Omental fat pad (tissue), 4 donors: ENCODE data around the gene PSTK. TPM values are rescaled to one million over a fixed set of nuclear protein-coding genes. Genes with fewer than 3 reads are reported as not detected.

ENCODE experiments used
- ATAC-seq: fragments of 150-250 bp; one replicate; pipeline ENCODE4 v1.9.1; 2016; ENCODE audit warnings: mild to moderate bottlenecking, moderate library complexity; ENCODE audit not compliant: low FRiP score
- DNase-seq: peaks from one replicate; pipeline ENCODE4 v3.0.0-alpha.2; 2019; ENCODE audit warnings: low spot score
- total RNA-seq, 4 donors: library from RNA; depleted of rRNA; stranded (reverse); fragments of >200 nt; gene quantifications; one replicate each; pipeline ENCODE4 v1.1.0, GENCODE V29; 2016
- TF ChIP-seq, protein P1 (sequence below), 3 donors: fragments of 450-650 bp; IDR thresholded peaks; one replicate each; pipeline ENCODE4 v1.5.1; 2016 to 2017; ENCODE audit warnings: antibody characterized with exemption in 3 of 3, mild to moderate bottlenecking in 3 of 3, moderate library complexity in 2 of 3

PSTK gene, protein sequence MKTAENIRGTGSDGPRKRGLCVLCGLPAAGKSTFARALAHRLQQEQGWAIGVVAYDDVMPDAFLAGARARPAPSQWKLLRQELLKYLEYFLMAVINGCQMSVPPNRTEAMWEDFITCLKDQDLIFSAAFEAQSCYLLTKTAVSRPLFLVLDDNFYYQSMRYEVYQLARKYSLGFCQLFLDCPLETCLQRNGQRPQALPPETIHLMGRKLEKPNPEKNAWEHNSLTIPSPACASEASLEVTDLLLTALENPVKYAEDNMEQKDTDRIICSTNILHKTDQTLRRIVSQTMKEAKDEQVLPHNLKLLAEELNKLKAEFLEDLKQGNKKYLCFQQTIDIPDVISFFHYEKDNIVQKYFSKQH
- 1 to 10 TPM; 1.1 to 2.8 (median 1.6) TPM for total RNA-seq

DNA sequence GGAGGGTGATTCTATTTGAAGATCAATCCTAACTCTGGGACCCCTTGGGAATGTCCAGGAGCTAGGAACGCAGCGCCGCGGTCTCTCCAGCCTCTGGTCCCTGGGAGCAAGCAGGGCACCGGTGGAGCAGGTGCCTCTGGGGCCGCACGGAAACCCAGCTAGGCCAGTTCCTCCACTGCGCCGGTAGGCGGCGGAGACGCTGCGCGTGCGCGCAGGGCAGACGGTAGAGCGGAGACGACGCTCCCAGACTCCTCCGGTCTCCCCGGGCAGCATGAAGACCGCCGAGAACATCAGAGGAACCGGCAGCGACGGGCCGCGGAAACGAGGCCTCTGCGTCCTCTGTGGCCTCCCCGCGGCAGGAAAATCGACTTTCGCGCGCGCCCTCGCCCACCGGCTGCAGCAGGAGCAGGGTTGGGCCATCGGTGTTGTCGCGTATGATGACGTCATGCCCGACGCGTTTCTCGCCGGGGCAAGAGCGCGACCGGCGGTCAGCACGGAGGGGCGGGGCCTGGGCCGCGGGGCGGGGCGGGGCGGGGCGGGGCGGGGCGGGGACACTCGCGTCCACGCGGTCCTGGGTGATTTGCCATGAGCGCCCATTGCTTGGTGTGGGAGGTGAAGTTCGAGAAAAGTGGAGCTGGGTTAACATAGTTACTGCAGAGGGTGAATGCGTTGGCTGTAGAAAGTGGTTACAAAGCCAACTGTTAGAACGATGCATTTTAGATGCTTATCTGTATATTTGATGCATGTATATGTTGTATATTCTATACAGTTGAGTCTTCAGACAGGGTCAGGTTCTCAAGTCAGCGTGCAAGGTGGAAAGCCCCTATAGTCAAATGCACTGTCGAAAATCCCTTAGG lies at the start of gene PSTK:
Gene PSTK (plus strand): TSS at position 193 of the 857 bp plus-strand sequence. CDS start 79 bp downstream, at position 272.
- DNase-seq (peak; percentile 72), ATAC-seq (peak; percentile 100)
- TF ChIP-seq, protein P1, sequence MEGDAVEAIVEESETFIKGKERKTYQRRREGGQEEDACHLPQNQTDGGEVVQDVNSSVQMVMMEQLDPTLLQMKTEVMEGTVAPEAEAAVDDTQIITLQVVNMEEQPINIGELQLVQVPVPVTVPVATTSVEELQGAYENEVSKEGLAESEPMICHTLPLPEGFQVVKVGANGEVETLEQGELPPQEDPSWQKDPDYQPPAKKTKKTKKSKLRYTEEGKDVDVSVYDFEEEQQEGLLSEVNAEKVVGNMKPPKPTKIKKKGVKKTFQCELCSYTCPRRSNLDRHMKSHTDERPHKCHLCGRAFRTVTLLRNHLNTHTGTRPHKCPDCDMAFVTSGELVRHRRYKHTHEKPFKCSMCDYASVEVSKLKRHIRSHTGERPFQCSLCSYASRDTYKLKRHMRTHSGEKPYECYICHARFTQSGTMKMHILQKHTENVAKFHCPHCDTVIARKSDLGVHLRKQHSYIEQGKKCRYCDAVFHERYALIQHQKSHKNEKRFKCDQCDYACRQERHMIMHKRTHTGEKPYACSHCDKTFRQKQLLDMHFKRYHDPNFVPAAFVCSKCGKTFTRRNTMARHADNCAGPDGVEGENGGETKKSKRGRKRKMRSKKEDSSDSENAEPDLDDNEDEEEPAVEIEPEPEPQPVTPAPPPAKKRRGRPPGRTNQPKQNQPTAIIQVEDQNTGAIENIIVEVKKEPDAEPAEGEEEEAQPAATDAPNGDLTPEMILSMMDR (IDR thresholded peaks at IDR 0.05): peak in 1 of 3 donors; percentile 94

DNA sequence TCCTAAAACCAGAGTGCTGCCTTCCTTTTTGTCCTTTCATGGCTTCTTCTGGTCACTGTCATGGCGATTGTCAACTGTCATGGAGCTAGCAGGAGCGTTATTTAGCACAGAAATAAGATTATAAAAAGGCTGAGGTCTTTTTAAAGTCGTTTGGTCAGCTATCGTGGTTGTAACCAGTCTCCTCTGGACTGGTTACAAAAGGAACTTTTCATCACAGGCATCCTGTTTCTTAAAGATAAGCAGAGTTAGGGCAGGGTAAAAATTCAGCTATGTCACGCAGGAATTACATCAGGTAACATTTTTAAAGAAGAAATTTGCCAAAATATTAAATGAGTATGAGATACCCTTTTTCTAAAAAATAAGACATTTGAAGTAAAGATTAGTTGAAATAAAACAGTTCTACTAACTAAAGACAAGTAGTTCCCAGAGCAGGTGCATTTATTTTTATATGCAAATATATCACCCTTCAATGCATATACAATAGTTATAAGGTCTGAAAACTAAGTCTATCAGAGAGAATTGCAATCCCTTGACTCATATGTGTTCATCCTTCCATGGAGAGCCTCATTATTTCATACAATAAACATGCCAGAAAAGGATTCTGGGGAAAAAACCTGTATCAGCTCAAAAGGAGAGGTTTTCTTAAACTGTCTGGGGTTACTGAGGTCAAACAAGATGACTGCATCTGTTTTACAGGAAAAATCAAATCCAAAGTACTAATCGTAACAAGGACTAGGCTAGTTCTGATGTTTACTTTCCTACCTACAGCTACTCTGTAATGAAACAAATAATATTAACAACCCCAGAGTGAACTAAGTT lies 48.9 kb upstream of the PSTK start:
- ATAC-seq (no peak), DNase-seq (no peak)
- TF ChIP-seq, protein P1 (IDR thresholded peaks at IDR 0.05): no peak

DNA sequence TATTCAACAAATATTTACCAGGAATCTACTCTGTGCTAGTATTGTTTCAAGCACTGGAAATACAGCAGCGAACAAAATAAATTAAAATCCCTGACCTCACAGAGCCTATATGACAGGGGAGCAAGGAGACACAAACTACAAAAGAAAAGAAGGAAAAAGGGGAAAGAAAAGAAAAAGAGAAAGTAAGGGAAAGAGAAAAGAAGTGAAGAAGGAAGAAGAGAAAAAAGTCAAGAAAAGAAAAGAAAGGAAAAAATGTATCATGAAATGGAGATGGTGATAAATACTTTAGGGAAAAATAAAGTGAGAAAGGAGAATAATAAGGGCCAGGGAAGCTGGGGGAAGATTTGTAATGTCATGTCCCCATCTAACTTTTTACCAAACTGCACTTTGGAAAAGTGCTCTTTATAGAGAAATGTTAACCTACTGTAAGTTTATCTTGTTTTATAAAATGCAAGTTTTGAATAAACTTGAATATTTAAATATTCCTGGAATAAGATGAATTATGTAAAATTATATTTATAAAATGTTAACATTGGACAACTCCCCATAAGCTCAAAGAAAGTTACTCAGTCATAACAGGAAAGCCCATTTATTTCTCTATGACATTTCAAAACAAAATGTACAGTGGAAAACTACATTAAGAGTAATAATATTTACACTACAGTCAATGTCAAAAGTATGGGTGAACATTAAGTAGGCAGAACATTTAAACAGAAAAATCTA lies 40.9 kb upstream of the PSTK start:
- TF ChIP-seq, protein P1 (IDR thresholded peaks at IDR 0.05): no peak
- no peak for ATAC-seq
- DNase-seq: no peak

DNA sequence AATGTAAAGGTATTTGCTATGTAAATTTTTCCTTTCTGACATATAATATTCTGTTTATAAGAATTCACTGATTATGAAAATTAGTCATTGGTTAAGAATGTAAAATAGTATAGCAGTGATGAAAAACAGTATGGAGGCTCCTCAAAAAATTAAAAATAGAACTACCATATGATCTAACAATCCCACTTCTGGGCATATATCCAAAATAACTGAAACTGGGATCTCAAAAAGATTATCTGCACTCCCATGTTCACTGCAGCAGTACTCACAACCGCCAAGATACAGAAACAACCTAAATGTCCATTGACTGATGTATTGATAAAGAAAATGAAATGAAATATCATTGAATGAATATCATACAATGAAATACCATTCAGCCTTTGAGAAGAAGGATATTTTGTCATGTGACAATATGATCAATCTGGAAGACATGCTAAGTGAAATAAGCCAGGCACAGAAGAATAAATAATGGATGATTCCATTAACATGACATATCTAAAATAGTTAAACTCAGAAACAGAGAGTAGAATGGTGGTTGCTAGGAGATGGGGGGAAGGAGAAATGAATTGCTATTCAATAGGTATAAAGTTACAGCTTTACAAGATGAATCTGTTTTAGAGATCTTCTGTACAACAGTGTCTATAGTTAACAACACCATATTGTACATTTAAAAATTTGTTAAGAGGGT lies 40.2 kb upstream of the PSTK start:
- TF ChIP-seq, protein P1 (IDR thresholded peaks at IDR 0.05): no peak
- no peak for ATAC-seq
- no peak for DNase-seq

DNA sequence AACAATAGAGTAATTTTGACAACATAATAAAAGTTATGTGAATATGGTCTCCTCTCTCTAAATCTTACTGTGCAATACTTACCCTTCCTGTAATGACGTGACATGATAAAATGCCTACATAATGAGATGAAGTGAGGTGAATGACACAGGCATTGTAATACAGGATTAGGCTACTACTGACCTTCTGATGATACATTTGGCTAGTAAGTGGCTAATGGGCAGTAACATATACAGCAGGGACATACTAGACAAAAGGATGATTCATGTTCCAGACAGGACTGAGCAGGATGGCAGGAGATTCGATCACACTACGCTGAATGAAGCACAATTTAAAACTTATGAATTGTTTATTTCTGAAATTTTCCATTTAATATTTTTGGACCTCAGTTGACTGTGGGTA lies 30.9 kb upstream of the PSTK start:
- DNase-seq: no peak
- ATAC-seq: no peak
- TF ChIP-seq, protein P1 (IDR thresholded peaks at IDR 0.05): no peak
